ENCODE measurements around the gene CDKL1. TPM values are rescaled to one million over a fixed set of nuclear protein-coding genes. Genes with fewer than 3 reads are reported as not detected.
A peak's percentile ranks its signal among the peaks of the same experiment; 100 is the strongest.

CDKL1 gene
- 0.62 and 2.5 TPM in 2 replicates for total RNA-seq (ENCODE audit: low replicate concordance)

DNA sequence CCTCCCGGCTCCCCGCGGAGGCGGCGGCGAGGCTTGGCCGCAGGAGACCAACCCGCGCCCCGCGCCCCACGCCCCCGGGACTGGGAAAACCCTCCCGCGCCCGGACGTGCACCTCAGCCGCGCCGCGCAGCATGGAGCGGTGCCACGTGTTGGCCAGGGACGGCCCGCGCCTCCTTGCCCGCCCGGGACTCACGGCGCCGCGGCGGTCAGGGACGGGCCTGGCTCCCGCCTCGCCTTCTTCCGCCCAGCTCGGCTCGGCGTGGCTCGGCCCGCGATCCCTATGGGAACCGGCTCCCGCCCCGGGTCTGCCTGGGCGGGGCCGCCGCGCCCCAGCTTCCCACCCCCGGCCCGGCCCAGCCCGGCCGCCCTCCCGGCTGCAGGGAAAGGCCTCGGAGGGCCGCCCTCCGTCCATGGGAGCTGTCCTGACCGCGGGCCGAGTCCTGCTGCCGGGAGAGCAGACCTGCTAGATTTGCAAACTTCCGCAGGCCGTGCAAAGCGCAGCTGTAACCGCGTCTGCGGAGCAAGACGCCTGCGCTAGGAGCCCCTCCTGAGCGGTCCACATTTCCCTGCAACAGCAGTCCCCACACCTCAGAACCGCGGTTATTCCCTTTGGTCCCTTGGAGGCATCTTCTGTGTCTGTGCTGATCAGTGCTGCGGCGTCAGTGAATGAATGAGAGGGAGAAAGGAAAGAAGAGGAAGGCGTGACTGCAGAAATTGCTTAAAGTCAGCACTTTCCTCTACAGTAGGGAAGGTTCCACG, at the start of gene CDKL1:
Gene CDKL1, minus strand, starts transcription at position 251 of the 759 bp plus-strand sequence. CDS start 1,013 bp downstream, outside the sequence.
- Histone ChIP-seq H3K4me2 (peak within 1 kb of the TSS; percentile 83), H4K20me1 (ENCODE audit: low read depth) (no peaks in the 10 kb centered on the region), H3K9ac (no peak within 1 kb of the TSS), H3K27ac (no peak within 1 kb of the TSS), H3F3A (ENCODE audit: low read depth) (peaks cover 38% of the 10 kb centered on the region), H3K9me3 (ENCODE audit: low read depth) (no peaks in the 10 kb centered on the region), H3K4me3 (peak within 1 kb of the TSS; percentile 63), H3K4me1 (peaks cover 13% of the 10 kb centered on the region), H2AFZ (replicated peaks) (peak within 1 kb of the TSS; percentile 98), H3K36me3 (no peaks in the 10 kb centered on the region), H3K27me3 (peaks cover 33% of the 10 kb centered on the region), H3K79me2 (ENCODE audit: low read depth) (no peaks in the 10 kb centered on the region)
- peak within 1 kb of the TSS; percentile 88 for H3K4me3 Mint-ChIP-seq
- H3K9me3 Mint-ChIP-seq = no peaks in the 10 kb centered on the region
- H3K27ac Mint-ChIP-seq = peak within 1 kb of the TSS; percentile 46
- peak; percentile 86 for DNase-seq (ENCODE audit: low spot score)
- peaks cover 11% of the 10 kb centered on the region for H3K27me3 Mint-ChIP-seq (ENCODE audit: insufficient read depth, low read depth)
- TF ChIP-seq EZH2 (IDR thresholded peaks at IDR 0.05) (no peak), EZH2phosphoT487 (IDR thresholded peaks at IDR 0.05) (no peak)
- TF ChIP-seq, protein P1, sequence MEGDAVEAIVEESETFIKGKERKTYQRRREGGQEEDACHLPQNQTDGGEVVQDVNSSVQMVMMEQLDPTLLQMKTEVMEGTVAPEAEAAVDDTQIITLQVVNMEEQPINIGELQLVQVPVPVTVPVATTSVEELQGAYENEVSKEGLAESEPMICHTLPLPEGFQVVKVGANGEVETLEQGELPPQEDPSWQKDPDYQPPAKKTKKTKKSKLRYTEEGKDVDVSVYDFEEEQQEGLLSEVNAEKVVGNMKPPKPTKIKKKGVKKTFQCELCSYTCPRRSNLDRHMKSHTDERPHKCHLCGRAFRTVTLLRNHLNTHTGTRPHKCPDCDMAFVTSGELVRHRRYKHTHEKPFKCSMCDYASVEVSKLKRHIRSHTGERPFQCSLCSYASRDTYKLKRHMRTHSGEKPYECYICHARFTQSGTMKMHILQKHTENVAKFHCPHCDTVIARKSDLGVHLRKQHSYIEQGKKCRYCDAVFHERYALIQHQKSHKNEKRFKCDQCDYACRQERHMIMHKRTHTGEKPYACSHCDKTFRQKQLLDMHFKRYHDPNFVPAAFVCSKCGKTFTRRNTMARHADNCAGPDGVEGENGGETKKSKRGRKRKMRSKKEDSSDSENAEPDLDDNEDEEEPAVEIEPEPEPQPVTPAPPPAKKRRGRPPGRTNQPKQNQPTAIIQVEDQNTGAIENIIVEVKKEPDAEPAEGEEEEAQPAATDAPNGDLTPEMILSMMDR (IDR thresholded peaks at IDR 0.05) = no peak
- H3K4me1 Mint-ChIP-seq = peaks cover 22% of the 10 kb centered on the region
- no peaks in the 10 kb centered on the region for H3K36me3 Mint-ChIP-seq

DNA sequence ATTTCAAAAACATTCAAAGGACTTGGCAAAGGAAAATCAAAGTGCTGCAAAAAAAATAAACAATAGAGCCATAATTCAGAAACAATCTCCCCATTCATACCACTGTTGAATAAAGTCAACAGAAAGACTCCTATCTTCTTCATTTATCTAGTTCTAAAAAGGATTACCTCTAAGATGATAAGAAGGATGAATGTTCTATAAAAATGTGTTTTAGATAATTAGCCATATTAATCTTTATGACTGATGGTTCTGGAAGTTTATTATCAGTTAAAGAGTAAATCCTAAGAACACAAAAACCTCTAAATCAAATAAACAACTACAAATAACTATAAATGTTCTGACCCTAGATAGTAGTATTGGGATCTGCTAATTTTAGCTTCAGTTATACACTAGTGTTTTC, 37.8 kb upstream of the CDKL1 start:
- TF ChIP-seq, protein P1 (IDR thresholded peaks at IDR 0.05) = no peak
- TF ChIP-seq EZH2phosphoT487 (IDR thresholded peaks at IDR 0.05) (no peak), EZH2 (IDR thresholded peaks at IDR 0.05) (no peak)
- H3K27me3 Mint-ChIP-seq (ENCODE audit: insufficient read depth, low read depth) = no peaks in the 10 kb centered on the region
- H3K36me3 Mint-ChIP-seq = peaks cover 36% of the 10 kb centered on the region
- no peak overlapping the region for H3K27ac ChIP-seq
- no peaks in the 10 kb centered on the region for H3K4me1 Mint-ChIP-seq
- H3K4me3 ChIP-seq = no peak overlapping the region
- no peak overlapping the region for H3K27ac Mint-ChIP-seq
- no peak overlapping the region for H3K4me2 ChIP-seq
- H3K4me1 ChIP-seq = no peaks in the 10 kb centered on the region
- H3K9ac ChIP-seq = no peak overlapping the region
- no peaks in the 10 kb centered on the region for H4K20me1 ChIP-seq (ENCODE audit: low read depth)
- no peaks in the 10 kb centered on the region for H3F3A ChIP-seq (ENCODE audit: low read depth)
- no peak for DNase-seq (ENCODE audit: low spot score)
- no peak overlapping the region for H2AFZ ChIP-seq (replicated peaks)
- no peaks in the 10 kb centered on the region for H3K79me2 ChIP-seq (ENCODE audit: low read depth)
- peaks cover 8% of the 10 kb centered on the region for H3K9me3 ChIP-seq (ENCODE audit: low read depth)
- H3K9me3 Mint-ChIP-seq = peaks cover 5% of the 10 kb centered on the region
- peaks cover 45% of the 10 kb centered on the region for H3K36me3 ChIP-seq
- H3K27me3 ChIP-seq = no peaks in the 10 kb centered on the region
- H3K4me3 Mint-ChIP-seq = no peak overlapping the region

DNA sequence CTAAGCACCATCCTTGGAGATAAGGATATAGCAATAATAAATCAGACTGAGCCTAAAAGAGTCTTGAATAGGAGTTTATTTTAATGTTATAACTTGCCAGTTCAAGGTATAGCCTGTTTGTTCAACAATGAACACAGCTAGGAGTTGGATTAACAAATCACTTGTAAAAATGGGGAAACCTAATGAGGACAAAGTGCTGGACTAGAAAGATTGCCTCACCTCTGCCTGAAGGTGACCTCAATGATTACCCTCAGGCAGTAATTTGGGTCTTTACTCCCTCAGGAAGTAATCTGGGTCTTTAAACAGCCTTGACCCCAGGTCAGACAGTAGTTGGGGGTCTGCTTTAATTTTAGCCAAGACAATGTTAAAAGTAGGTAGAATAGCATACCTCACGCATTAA, 35.5 kb upstream of the CDKL1 start:
- no peak overlapping the region for H3K9ac ChIP-seq
- peaks cover 39% of the 10 kb centered on the region for H3K36me3 ChIP-seq
- peaks cover 28% of the 10 kb centered on the region for H3K36me3 Mint-ChIP-seq

More for the DNA sequence above, 35.5 kb upstream of the CDKL1 start:
- Histone ChIP-seq H3K27me3 (no peaks in the 10 kb centered on the region), H3K9me3 (ENCODE audit: low read depth) (peaks cover under 1% of the 10 kb centered on the region), H3F3A (ENCODE audit: low read depth) (no peaks in the 10 kb centered on the region), H4K20me1 (ENCODE audit: low read depth) (no peaks in the 10 kb centered on the region), H3K4me3 (no peak overlapping the region), H3K79me2 (ENCODE audit: low read depth) (no peaks in the 10 kb centered on the region), H3K4me2 (no peak overlapping the region), H3K27ac (no peak overlapping the region), H3K4me1 (no peaks in the 10 kb centered on the region), H2AFZ (replicated peaks) (no peak overlapping the region)
- peaks cover 2% of the 10 kb centered on the region for H3K9me3 Mint-ChIP-seq
- H3K4me1 Mint-ChIP-seq = no peaks in the 10 kb centered on the region
- DNase-seq (ENCODE audit: low spot score) = no peak
- no peak overlapping the region for H3K4me3 Mint-ChIP-seq
- H3K27me3 Mint-ChIP-seq (ENCODE audit: insufficient read depth, low read depth) = no peaks in the 10 kb centered on the region
- no peak overlapping the region for H3K27ac Mint-ChIP-seq
- TF ChIP-seq EZH2 (IDR thresholded peaks at IDR 0.05) (no peak), EZH2phosphoT487 (IDR thresholded peaks at IDR 0.05) (no peak)
- TF ChIP-seq, protein P1 (IDR thresholded peaks at IDR 0.05) = no peak
